ENCODE data around the gene ICE2.

- no peak for TF ChIP-seq CTCF (IDR thresholded peaks at IDR 0.05 in 2 of 3, conservative IDR thresholded peaks at IDR 0.05 in 1 of 3; ENCODE audit: borderline replicate concordance in 1 of 3, insufficient read depth in 1 of 3, low read depth in 2 of 3, low read length in 2 of 3)
- no peak for TF ChIP-seq REST (IDR thresholded peaks at IDR 0.05; ENCODE audit: low read depth)
- TF ChIP-seq CEBPB (IDR thresholded peaks at IDR 0.05; ENCODE audit: low read depth), result no peak
- no peak for TF ChIP-seq POLR2A (IDR thresholded peaks at IDR 0.05; ENCODE audit: borderline replicate concordance, extremely low read depth, insufficient read depth, insufficient read length)
- no peak for TF ChIP-seq POLR2AphosphoS5 (IDR thresholded peaks at IDR 0.05; ENCODE audit: low read depth, low read length)
- TF ChIP-seq YY1 (IDR thresholded peaks at IDR 0.05; ENCODE audit: extremely low read depth, insufficient replicate concordance, low read depth, low read length), result no peak
- no peak for TF ChIP-seq SIN3A (IDR thresholded peaks at IDR 0.05; ENCODE audit: low read depth)
- no peak for TF ChIP-seq EZH2 (IDR thresholded peaks at IDR 0.05)
- TF ChIP-seq TCF7L2 (IDR thresholded peaks at IDR 0.05; ENCODE audit: borderline replicate concordance, extremely low read depth, insufficient read depth, insufficient read length), result no peak
- TF ChIP-seq MAX (IDR thresholded peaks at IDR 0.05), result no peak
- TF ChIP-seq EGR1 (IDR thresholded peaks at IDR 0.05; ENCODE audit: low read depth), result no peak
Measured at GRCh38 chr15:60471314-60471713, 7.6 kb downstream of the ICE2 start.

Data from HCT116 (cell line).